Muscle of leg (tissue), 11 donors: ENCODE results near the gene PINK1. TPM values are rescaled to one million over a fixed set of nuclear protein-coding genes. Genes with fewer than 3 reads are reported as not detected.

Experiments used
- DNase-seq: peaks from one replicate; pipeline ENCODE4 v3.0.0; 2013
- H3K27ac ChIP-seq: one replicate; pipeline ENCODE4 v1.5.1; 2013; ENCODE audit warnings: mild to moderate bottlenecking, low read length, control low read depth
- H3K27me3 ChIP-seq: one replicate; pipeline ENCODE4 v1.6.1; 2013; ENCODE audit warnings: low read length; ENCODE audit not compliant: control insufficient read depth, insufficient read depth
- H3K36me3 ChIP-seq: one replicate; pipeline ENCODE4 v1.6.1; 2013; ENCODE audit warnings: low read length; ENCODE audit not compliant: control insufficient read depth, insufficient read depth
- H3K4me1 ChIP-seq: one replicate; pipeline ENCODE4 v1.6.1; 2013; ENCODE audit warnings: low read length; ENCODE audit not compliant: control insufficient read depth, insufficient read depth
- H3K4me3 ChIP-seq: one replicate; pipeline ENCODE4 v1.5.1; 2013; ENCODE audit warnings: low read length, control low read depth
- H3K9me3 ChIP-seq: replicated peaks from 2 replicates; pipeline ENCODE4 v1.6.1; 2013; ENCODE audit warnings: low read depth, low read length; ENCODE audit not compliant: control insufficient read depth
- WGBS: methylation state at CpG from one replicate; pipeline ENCODE4 v1.1.5; 2013; ENCODE audit warnings: missing lambda C conversion rate; ENCODE audit not compliant: insufficient coverage; 5-methylcytosine and 5-hydroxymethylcytosine counted together
- polyA plus RNA-seq, 8 donors: library from polyadenylated mRNA; unstranded; fragments of 120-200 nt; gene quantifications; one replicate each; pipeline versions ENCODE4 v1.2.1 to v1.2.3, GENCODE V29; 2013; ENCODE audit warnings: inconsistent platforms in 1 of 8, low replicate concordance in 1 of 8; ENCODE audit not compliant: insufficient read length in 8 of 8, insufficient read depth in 1 of 8
- total RNA-seq: library from RNA; stranded (reverse); fragments of 120-200 nt; gene quantifications from one replicate; pipeline ENCODE4 v1.2.4, GENCODE V29; 2013

PINK1 gene
- total and polyA plus RNA-seq, 9 donors: 35.5 to 47.5 (median 40.5) TPM

DNA sequence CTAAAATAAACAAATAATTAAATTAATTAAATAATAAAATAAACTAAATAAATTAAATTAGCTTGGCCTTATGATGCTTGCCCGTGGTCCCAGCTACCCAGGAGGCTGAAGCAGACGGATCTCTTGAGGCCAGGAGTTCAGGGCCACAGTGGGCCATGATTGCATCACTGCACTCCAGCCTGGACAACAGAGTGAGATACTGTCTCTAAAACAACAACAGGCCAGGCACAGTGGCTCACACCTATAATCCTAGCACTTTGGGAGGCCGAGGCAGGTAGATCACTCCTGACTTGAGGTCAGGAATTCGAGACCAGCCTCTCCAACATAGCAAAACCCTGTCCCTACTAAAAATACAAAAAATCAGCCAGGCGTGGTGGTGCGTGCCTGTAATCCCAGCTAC, 12.2 kb upstream of the PINK1 start:
- DNase-seq: no peak
- 96% methylated on average over 6 of the region's 6 CpGs for WGBS
- H3K27me3 ChIP-seq: no peaks in the 10 kb centered on the region
- H3K27ac ChIP-seq: no peak overlapping the region
- H3K36me3 ChIP-seq: no peaks in the 10 kb centered on the region
- H3K4me3 ChIP-seq: no peak overlapping the region
- no peaks in the 10 kb centered on the region for H3K9me3 ChIP-seq
- H3K4me1 ChIP-seq: peaks cover 5% of the 10 kb centered on the region

DNA sequence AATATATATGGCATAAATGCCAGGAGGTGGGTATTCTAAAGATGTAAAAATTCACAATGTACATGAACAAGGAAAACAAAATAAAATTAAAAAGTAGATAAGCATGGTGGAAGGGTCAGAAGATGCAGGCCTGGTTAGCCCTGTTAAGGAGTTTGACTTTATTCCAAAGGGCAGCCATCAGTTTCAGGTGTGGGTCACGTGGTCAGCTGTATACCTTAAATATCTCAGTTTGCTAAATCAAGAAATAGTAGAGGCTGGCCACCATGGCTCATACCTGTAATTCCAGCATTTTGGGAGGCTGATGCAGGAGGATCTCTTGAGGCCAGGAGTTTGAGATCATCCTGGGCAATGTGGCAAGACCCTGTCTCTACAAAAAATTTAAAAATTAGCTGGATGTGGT, 8.5 kb upstream of the PINK1 start:
- Histone ChIP-seq H3K27ac (no peak overlapping the region), H3K4me1 (no peaks in the 10 kb centered on the region), H3K27me3 (no peaks in the 10 kb centered on the region), H3K9me3 (no peaks in the 10 kb centered on the region), H3K36me3 (no peaks in the 10 kb centered on the region), H3K4me3 (no peak overlapping the region)
- DNase-seq: no peak
- no CpG with 5 or more reads among the region's 1 CpG for WGBS

DNA sequence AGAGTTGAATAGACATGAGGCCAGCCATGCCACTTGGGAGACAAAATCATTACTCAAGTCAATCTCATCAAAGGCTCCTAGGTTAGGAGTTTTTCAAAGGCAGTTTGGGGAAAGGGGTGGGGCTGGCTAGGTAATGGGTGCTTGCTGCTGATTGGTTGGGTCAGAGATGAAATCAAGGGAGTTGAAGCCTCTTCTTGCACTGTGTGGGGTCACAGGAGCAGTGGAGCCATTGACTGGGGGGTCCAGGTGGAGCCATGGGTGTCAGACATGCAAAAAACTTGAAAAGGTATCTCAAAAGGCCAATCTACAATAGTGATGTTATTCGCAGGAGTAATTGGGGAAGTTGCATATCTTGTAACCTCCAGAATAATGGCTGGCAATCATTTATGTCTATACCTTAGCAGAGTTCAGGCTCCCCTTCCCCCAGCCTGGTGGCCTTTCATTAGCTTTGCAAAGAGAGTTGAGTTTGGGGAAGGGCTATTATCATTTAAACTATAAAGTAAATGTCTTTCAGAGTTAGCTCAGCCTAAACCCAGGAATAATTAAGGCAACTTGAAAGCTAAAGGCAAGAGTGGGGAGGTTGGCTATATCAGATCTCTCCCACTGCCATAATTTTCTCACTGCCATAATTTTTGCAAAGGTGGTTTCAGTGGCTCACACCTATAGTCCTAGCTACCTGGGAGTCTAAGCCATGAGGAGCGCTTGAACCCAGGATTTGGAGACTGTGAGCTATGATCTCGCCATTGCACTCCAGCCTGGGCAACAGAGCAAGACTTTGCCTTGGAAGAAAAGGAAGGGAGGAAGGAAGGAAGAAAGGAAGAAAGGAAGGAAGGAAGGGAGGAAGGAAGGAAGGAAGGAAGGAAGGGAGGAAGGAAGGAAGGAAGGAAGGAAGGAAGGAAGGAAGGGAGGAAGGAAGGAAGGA, 7.8 kb upstream of the PINK1 start:
- H3K27ac ChIP-seq: no peak overlapping the region
- WGBS: 95% methylated on average over 2 of the region's 3 CpGs
- no peaks in the 10 kb centered on the region for H3K4me1 ChIP-seq
- H3K27me3 ChIP-seq: no peaks in the 10 kb centered on the region
- no peak for DNase-seq
- no peak overlapping the region for H3K4me3 ChIP-seq
- H3K36me3 ChIP-seq: no peaks in the 10 kb centered on the region
- H3K9me3 ChIP-seq: no peaks in the 10 kb centered on the region

DNA sequence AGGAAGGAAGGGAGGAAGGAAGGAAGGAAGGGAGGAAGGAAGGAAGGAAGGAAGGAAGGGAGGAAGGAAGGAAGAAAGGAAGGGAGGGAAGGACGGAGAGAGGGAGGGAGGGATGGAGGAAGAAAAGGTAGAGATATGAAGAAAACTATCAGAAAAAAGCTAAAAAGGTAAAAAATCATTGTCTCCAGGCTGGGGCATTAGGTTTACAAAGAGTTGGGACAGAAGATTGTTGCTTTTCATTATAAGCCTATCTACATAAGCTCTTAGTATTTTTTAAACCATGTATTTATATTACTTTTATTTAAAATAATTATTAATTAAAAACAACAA, 7.2 kb upstream of the PINK1 start:
- Histone ChIP-seq H3K36me3 (no peaks in the 10 kb centered on the region), H3K4me1 (no peaks in the 10 kb centered on the region), H3K27me3 (no peaks in the 10 kb centered on the region), H3K27ac (no peak overlapping the region), H3K9me3 (no peaks in the 10 kb centered on the region), H3K4me3 (no peak overlapping the region)
- WGBS: 80% methylated on average over 1 of the region's 1 CpG
- DNase-seq: no peak

DNA sequence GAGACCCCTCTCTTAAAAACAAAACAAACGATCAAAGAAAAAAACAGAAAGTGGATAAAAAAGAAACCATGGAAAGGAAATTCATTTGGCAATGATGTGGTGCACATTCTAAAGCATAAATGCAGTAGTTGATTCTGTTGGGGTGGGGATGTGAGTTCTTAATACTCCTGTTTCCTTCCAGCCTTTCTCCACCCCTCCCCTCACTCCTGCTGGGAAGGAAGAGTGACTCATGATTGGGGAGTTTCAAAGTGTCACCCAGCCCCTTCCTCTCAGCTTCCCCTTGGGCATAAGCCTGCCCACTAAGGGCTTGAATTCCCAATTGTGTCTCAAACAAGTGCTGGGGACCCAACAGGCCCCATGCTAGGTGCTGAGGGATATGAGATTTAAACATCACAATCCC, 6.7 kb upstream of the PINK1 start:
- DNase-seq: no peak
- Histone ChIP-seq H3K4me1 (no peaks in the 10 kb centered on the region), H3K4me3 (no peak overlapping the region), H3K27me3 (no peaks in the 10 kb centered on the region), H3K36me3 (no peaks in the 10 kb centered on the region), H3K9me3 (no peaks in the 10 kb centered on the region), H3K27ac (no peak overlapping the region)
- no CpG with 5 or more reads among the region's 1 CpG for WGBS

DNA sequence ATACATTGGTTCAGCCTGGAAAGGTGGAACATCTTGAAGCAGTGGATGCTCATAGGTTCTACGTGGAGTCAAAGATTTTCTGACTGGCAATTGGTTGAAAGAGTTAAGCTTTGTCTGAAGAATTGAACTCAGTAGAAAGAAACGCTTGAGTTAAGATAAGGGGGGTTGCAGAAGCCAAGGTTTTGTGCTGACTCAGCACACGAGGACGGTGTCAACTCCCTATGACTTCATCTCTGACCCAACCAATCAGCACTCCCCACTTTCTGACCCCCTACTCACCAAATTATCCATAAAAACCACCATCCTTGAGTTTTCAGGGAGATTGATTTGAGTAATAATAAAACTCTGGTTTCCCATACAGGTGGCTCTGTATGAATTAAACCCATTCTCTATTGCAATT, 2.5 kb upstream of the PINK1 start:
- Histone ChIP-seq H3K4me3 (no peak overlapping the region), H3K4me1 (peaks cover 11% of the 10 kb centered on the region), H3K27ac (no peak overlapping the region), H3K9me3 (no peaks in the 10 kb centered on the region), H3K36me3 (no peaks in the 10 kb centered on the region), H3K27me3 (no peaks in the 10 kb centered on the region)
- DNase-seq: no peak
- WGBS: 57% methylated on average over 1 of the region's 4 CpGs

DNA sequence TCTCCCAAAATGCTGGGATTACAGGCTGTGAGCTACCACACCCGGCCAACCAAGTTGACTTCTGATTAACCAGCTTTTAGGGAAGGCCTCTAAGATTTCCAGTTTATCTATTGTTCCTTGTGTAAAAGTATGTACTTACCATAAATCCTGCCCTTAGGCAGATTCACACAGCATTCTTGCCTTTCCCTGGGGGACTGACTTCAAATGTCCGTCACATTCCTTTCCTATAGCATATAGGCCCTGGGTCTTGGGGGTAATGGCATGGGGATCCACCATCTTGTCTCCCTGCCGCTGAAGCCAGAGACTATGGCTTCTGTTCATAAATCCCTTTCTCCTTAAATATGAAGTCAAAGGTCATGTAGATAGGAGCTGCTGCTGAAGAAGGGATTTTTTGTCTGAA, 872 bp upstream of the PINK1 start:
- WGBS: no CpG with 5 or more reads among the region's 3 CpGs
- no peak for DNase-seq

DNA sequence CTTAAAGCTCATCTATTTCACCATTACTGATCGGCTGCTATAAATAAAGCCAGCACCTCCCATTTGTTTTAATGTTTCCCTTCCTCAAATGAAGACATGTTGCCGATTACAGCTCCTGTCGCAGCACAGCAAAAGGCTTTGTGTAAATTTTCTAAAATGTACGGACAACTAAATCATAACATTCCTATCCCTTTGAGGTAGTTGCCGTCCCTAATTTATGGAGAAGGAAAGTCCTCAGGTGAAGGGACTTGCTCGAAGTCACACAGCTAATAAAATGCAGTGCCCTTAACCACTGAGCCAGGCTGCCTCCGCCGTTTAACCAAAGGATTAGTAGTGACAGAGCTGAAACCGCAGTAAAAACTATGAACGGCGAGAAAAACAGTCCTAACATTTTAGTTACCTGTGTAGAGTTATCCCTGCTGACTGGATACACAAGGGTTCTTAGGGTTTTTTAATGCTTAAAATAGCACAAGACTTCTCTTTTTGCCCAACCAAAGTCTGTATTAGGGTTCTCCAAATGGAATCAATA, 871 bp downstream of the PINK1 start:
- H3K27ac ChIP-seq: peak overlapping the region; percentile 60

More for the DNA sequence above, 872 bp upstream of the PINK1 start:
- H3K27me3 ChIP-seq: no peaks in the 10 kb centered on the region
- peaks cover under 1% of the 10 kb centered on the region for H3K36me3 ChIP-seq
- H3K4me1 ChIP-seq: peaks cover 11% of the 10 kb centered on the region
- no peak overlapping the region for H3K4me3 ChIP-seq
- no peak overlapping the region for H3K27ac ChIP-seq
- no peaks in the 10 kb centered on the region for H3K9me3 ChIP-seq

DNA sequence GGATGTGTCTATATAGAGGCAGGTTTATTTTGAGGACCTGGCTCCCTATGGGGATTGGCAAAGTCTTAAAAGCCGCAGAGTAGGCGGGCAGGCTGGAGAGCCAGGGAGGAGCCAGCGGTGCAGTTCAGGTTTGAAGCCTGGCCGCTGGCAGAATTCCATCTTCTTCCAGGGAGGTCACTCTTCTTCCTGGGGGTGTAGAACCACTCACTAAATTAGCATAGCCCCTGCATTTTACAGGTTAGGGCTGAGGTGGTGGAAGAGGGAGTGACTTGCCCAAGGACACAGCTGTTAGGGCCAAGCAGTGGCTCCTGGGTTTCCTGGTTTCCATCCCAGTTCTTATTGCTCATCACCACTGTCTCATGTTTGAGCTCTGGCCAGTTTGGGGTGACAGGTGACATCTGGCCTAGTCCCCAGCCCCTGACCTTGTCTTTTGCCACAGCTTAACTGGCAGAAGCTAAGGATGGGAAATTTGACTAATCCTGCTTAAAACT, 1.4 kb downstream of the PINK1 start:
- Histone ChIP-seq H3K27me3 (no peaks in the 10 kb centered on the region), H3K9me3 (no peaks in the 10 kb centered on the region), H3K4me3 (peak overlapping the region; percentile 55), H3K36me3 (peaks cover 20% of the 10 kb centered on the region), H3K4me1 (peaks cover 11% of the 10 kb centered on the region), H3K27ac (no peak overlapping the region)
- DNase-seq: peak; percentile 36
- 7% methylated on average over 2 of the region's 4 CpGs for WGBS

More for the DNA sequence above, 871 bp downstream of the PINK1 start:
- DNase-seq: no peak
- Histone ChIP-seq H3K36me3 (peaks cover 14% of the 10 kb centered on the region), H3K4me1 (peaks cover 11% of the 10 kb centered on the region), H3K9me3 (no peaks in the 10 kb centered on the region), H3K4me3 (peak overlapping the region; percentile 55), H3K27me3 (no peaks in the 10 kb centered on the region)
- 5% methylated on average over 6 of the region's 11 CpGs for WGBS

DNA sequence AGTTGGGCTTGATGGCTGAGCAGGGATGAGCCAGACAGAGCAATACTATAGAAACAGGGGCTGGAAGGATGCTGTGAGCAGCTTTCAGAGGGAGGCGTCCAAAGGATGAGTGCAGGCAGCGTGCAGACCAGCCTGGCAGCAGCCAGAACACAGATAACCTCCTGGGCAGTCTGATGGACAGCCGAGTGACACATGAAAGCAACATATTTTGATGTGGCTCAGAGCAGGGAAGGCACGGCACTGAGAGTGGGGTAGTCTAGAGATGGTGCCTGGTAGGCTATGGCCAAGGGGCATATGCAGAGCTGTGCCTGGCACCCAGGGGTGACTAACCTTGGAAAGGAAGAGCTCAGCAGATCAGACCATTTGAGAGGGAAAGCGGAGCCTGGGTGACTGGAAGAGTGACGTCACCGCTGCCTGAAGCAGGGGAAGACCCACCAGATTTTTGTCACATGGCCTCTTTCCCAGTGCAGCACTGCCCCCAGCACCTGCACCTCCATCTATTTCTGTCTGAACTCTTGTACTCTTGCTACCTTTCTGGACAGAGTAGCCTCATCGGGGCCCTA, 3.6 kb downstream of the PINK1 start:
- Histone ChIP-seq H3K36me3 (peaks cover 40% of the 10 kb centered on the region), H3K27ac (no peak overlapping the region), H3K9me3 (no peaks in the 10 kb centered on the region), H3K27me3 (no peaks in the 10 kb centered on the region), H3K4me1 (peaks cover 11% of the 10 kb centered on the region), H3K4me3 (no peak overlapping the region)
- WGBS: 90% methylated on average over 6 of the region's 8 CpGs
- DNase-seq: no peak
